Osteoblast (primary cell): ENCODE results near the gene ITSN1. TPM values are rescaled to one million over a fixed set of nuclear protein-coding genes. Genes with fewer than 3 reads are reported as not detected.

Experiments
- DNase-seq: peaks from one replicate; pipeline ENCODE4 v3.0.0; 2011; ENCODE audit warnings: low spot score, mixed read lengths; ENCODE audit not compliant: insufficient read length; ENCODE audit errors: missing footprints
- H2AFZ ChIP-seq: 2 replicates; pipeline ENCODE4 v1.6.0; 2011; ENCODE audit warnings: mild to moderate bottlenecking, low read length
- H3K27ac ChIP-seq: 2 replicates; pipeline ENCODE4 v1.5.1; 2011; ENCODE audit warnings: mild to moderate bottlenecking, low read depth, low read length, moderate library complexity
- H3K27me3 ChIP-seq: 2 replicates; pipeline ENCODE4 v1.6.0; 2012; ENCODE audit warnings: mild to moderate bottlenecking, control low read depth, inconsistent platforms, low read length, moderate library complexity; ENCODE audit not compliant: insufficient read depth
- H3K36me3 ChIP-seq: 2 replicates; pipeline ENCODE4 v1.5.1; 2011; ENCODE audit warnings: mild to moderate bottlenecking, low read length, control low read depth, moderate library complexity; ENCODE audit not compliant: insufficient read depth
- H3K4me1 ChIP-seq: 2 replicates; pipeline ENCODE4 v1.5.1; 2011; ENCODE audit warnings: mild to moderate bottlenecking, low read length, control low read depth, moderate library complexity; ENCODE audit not compliant: insufficient read depth
- H3K4me2 ChIP-seq: 2 replicates; pipeline ENCODE4 v1.6.0; 2011; ENCODE audit warnings: mild to moderate bottlenecking, low read length; ENCODE audit not compliant: insufficient read depth
- H3K4me3 ChIP-seq: fragments of 200-600 bp; sonication (generic); 3 replicates; pipeline ENCODE4 v1.5.1; 2012; ENCODE audit warnings: mild to moderate bottlenecking, low read length, inconsistent platforms; ENCODE audit not compliant: insufficient read depth
- H3K79me2 ChIP-seq: 2 replicates; pipeline ENCODE4 v1.6.0; 2012; ENCODE audit warnings: mild to moderate bottlenecking, low read length, control low read depth, inconsistent platforms; ENCODE audit not compliant: insufficient read depth
- H3K9me3 ChIP-seq: 2 replicates; pipeline ENCODE4 v1.5.1; 2011; ENCODE audit warnings: low read depth, low read length, control low read depth
- H4K20me1 ChIP-seq: 2 replicates; pipeline ENCODE4 v1.6.0; 2012; ENCODE audit warnings: mild to moderate bottlenecking, low read length, control low read depth; ENCODE audit not compliant: insufficient read depth
- total RNA-seq: library from RNA; depleted of rRNA; stranded (reverse); fragments of >200 nt; gene quantifications from 2 replicates; pipeline ENCODE4 v1.2.3, GENCODE V29; 2012
- TF ChIP-seq, protein P1 (sequence below): IDR thresholded peaks from 2 replicates; pipeline ENCODE4 v1.5.1; 2011; ENCODE audit warnings: mild to moderate bottlenecking, low read depth, low read length, moderate library complexity; ENCODE audit errors: extremely low read depth

The ITSN1 gene
- total RNA-seq, 1 donor: 42.7 TPM

- H4K20me1 ChIP-seq: no peaks in the 10 kb centered on the region
- no peaks in the 10 kb centered on the region for H3K9me3 ChIP-seq
- H3K36me3 ChIP-seq: no peaks in the 10 kb centered on the region
- H3K27ac ChIP-seq: no peak overlapping the region
- no peak overlapping the region for H2AFZ ChIP-seq
- TF ChIP-seq, protein P1, sequence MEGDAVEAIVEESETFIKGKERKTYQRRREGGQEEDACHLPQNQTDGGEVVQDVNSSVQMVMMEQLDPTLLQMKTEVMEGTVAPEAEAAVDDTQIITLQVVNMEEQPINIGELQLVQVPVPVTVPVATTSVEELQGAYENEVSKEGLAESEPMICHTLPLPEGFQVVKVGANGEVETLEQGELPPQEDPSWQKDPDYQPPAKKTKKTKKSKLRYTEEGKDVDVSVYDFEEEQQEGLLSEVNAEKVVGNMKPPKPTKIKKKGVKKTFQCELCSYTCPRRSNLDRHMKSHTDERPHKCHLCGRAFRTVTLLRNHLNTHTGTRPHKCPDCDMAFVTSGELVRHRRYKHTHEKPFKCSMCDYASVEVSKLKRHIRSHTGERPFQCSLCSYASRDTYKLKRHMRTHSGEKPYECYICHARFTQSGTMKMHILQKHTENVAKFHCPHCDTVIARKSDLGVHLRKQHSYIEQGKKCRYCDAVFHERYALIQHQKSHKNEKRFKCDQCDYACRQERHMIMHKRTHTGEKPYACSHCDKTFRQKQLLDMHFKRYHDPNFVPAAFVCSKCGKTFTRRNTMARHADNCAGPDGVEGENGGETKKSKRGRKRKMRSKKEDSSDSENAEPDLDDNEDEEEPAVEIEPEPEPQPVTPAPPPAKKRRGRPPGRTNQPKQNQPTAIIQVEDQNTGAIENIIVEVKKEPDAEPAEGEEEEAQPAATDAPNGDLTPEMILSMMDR: no peak
- peak; percentile 59 for DNase-seq
- H3K4me1 ChIP-seq: peaks cover 10% of the 10 kb centered on the region
- no peaks in the 10 kb centered on the region for H3K79me2 ChIP-seq
- H3K27me3 ChIP-seq: peaks cover 26% of the 10 kb centered on the region
- no peak overlapping the region for H3K4me3 ChIP-seq
- no peak overlapping the region for H3K4me2 ChIP-seq
These were observed 239.6 kb downstream of the ITSN1 start for GRCh38 chr21:33881689-33882440.

DNA sequence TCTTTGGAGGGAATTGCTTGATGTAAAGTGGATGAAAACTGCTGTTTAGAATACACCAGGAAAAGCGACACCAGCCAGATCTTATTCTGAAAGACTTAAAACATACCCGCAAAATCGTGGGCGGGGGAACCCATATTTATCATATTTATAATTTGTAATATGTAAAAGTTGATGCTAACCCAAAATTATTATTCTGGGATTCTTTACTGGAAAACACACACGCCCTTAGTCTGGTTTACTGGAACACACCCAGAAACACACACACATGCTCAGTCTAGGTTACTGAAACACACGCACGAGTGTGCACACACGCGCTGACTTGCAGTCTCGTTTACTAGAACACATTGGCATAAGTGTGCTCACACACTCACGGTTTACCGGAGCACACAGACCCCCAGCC lies 240.8 kb downstream of the ITSN1 start:
- Histone ChIP-seq H3K4me1 (peaks cover 10% of the 10 kb centered on the region), H3K9me3 (no peaks in the 10 kb centered on the region), H3K36me3 (no peaks in the 10 kb centered on the region), H4K20me1 (no peaks in the 10 kb centered on the region), H3K27me3 (peaks cover 26% of the 10 kb centered on the region), H2AFZ (no peak overlapping the region), H3K4me3 (no peak overlapping the region), H3K4me2 (no peak overlapping the region), H3K27ac (no peak overlapping the region), H3K79me2 (no peaks in the 10 kb centered on the region)
- DNase-seq: no peak
- TF ChIP-seq, protein P1: no peak

DNA sequence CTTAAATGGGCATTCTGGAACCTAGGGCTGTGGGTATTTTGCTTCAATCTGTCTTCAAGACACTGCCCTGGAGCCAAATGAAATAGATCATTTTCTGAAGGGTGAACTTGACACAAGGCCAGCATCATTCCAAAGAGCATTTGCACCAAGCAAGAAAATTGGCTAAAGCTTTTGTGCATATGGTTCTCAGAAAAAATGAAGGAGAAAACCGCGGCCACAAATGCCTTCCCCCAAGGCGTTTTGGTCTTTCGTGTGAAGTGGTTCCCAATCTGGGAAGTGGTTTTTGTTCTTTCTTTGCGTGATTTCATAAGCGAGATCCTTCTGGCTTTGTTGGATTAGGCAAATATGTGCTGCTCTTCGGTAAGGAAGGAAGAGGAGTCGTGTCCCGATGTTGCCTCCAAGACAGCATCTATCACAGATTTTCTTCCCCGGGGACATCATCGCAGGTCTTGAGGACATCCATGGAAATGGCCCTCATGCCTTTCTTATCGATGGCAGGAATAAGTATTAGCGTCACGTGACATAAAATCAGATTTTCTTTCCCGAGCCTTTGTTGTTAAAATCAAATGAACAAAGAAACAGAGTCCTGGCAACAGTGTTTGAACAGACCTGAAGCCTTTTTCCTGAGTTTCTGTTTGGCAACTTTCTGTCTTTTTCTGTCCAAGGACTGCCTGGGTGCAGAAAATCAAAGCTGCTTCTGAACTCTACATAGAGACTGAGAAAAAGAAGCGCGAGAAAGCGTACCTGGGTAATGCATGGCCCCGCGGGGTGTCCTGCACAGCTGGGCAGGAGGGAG lies 242.3 kb downstream of the ITSN1 start:
- H4K20me1 ChIP-seq: no peaks in the 10 kb centered on the region
- peak overlapping the region; percentile 67 for H3K4me2 ChIP-seq
- no peak overlapping the region for H3K27ac ChIP-seq
- TF ChIP-seq, protein P1: no peak
- H2AFZ ChIP-seq: peak overlapping the region; percentile 69
- DNase-seq: no peak
- no peaks in the 10 kb centered on the region for H3K36me3 ChIP-seq
- peaks cover 26% of the 10 kb centered on the region for H3K27me3 ChIP-seq
- H3K9me3 ChIP-seq: no peaks in the 10 kb centered on the region
- peaks cover 10% of the 10 kb centered on the region for H3K4me1 ChIP-seq
- H3K4me3 ChIP-seq: peak overlapping the region; percentile 31
- no peaks in the 10 kb centered on the region for H3K79me2 ChIP-seq

DNA sequence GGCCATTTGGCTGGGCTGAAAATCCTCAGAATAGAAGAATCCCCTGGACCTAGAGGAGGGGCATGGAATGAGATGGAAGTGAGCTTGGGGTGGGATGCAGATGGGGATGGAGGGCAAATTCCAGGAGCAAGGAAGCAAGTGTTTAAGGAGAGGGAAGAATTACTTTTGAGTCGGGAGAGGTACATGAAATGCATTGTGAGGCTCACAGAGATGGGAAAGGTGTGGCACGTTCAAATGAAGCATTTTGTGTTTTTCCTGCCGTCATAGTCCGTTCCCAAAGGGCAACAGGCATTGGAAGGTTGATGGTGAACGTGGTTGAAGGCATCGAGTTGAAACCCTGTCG lies 242.8 kb downstream of the ITSN1 start:
- Histone ChIP-seq H4K20me1 (no peaks in the 10 kb centered on the region), H3K4me1 (peaks cover 10% of the 10 kb centered on the region), H3K36me3 (no peaks in the 10 kb centered on the region), H3K4me2 (no peak overlapping the region), H3K4me3 (no peak overlapping the region), H2AFZ (no peak overlapping the region), H3K27me3 (peaks cover 26% of the 10 kb centered on the region), H3K9me3 (no peaks in the 10 kb centered on the region), H3K27ac (no peak overlapping the region), H3K79me2 (no peaks in the 10 kb centered on the region)
- TF ChIP-seq, protein P1: no peak
- DNase-seq: no peak
